Mesendoderm (in vitro differentiated cells): Measurements from ENCODE around the gene SPOUT1.
"Not testable (repeated sequence)": the region's sequence is repeated elsewhere in the genome, so short reads cannot be mapped to it uniquely, and the experiment has no call there.

Experiments used
- DNase-seq: peaks from one replicate; pipeline ENCODE4 v3.0.0; 2013
- H2AK5ac ChIP-seq: 2 replicates; pipeline ENCODE4 v1.6.1; 2013; ENCODE audit warnings: low read length, inconsistent platforms
- H2BK120ac ChIP-seq: 2 replicates; pipeline ENCODE4 v1.6.1; 2013; ENCODE audit warnings: low read depth, mild to moderate bottlenecking, low read length, moderate library complexity, mixed read lengths
- H2BK15ac ChIP-seq: replicated peaks from 2 replicates; pipeline ENCODE4 v1.6.1; 2013; ENCODE audit warnings: low read depth, mild to moderate bottlenecking, moderate library complexity
- H2BK5ac ChIP-seq: 2 replicates; pipeline ENCODE4 v1.6.1; 2013; ENCODE audit warnings: low read length, inconsistent platforms
- H3K18ac ChIP-seq: 2 replicates; pipeline ENCODE4 v1.6.1; 2013; ENCODE audit warnings: mild to moderate bottlenecking, low read length, mixed read lengths
- H3K23ac ChIP-seq: one replicate; pipeline ENCODE4 v1.6.1; 2013; ENCODE audit warnings: low read length
- H3K27ac ChIP-seq: 2 replicates; pipeline ENCODE4 v1.5.1; 2013; ENCODE audit warnings: low read depth, mild to moderate bottlenecking, inconsistent platforms, low read length, moderate library complexity
- H3K27me3 ChIP-seq: 2 replicates; pipeline ENCODE4 v1.6.1; 2013; ENCODE audit warnings: low read length, control low read depth, mild to moderate bottlenecking, inconsistent platforms; ENCODE audit not compliant: insufficient read depth, poor library complexity
- H3K36me3 ChIP-seq: 2 replicates; pipeline ENCODE4 v1.6.1; 2013; ENCODE audit warnings: low read length, inconsistent platforms; ENCODE audit not compliant: control insufficient read depth, insufficient read depth
- H3K4ac ChIP-seq: one replicate; pipeline ENCODE4 v1.6.1; 2013; ENCODE audit warnings: low read depth, mild to moderate bottlenecking, low read length, moderate library complexity
- H3K4me1 ChIP-seq: 2 replicates; pipeline ENCODE4 v1.6.1; 2013; ENCODE audit warnings: low read depth, low read length, inconsistent platforms; ENCODE audit not compliant: control insufficient read depth
- H3K4me2 ChIP-seq: 2 replicates; pipeline ENCODE4 v1.6.1; 2013; ENCODE audit warnings: low read length
- H3K4me3 ChIP-seq: 2 replicates; pipeline ENCODE4 v1.5.1; 2013; ENCODE audit warnings: mild to moderate bottlenecking, low read length
- H3K56ac ChIP-seq: one replicate; pipeline ENCODE4 v1.6.1; 2013; ENCODE audit warnings: low read length
- H3K79me1 ChIP-seq: 2 replicates; pipeline ENCODE4 v1.6.1; 2013; ENCODE audit warnings: low read length, inconsistent platforms
- H3K79me2 ChIP-seq: 2 replicates; pipeline ENCODE4 v1.6.1; 2013; ENCODE audit warnings: mild to moderate bottlenecking, low read length; ENCODE audit not compliant: control insufficient read depth, insufficient read depth
- H3K9ac ChIP-seq: 2 replicates; pipeline ENCODE4 v1.6.1; 2013; ENCODE audit warnings: low read length, inconsistent platforms
- H4K5ac ChIP-seq: one replicate; pipeline ENCODE4 v1.6.1; 2013; ENCODE audit warnings: low read length
- H4K8ac ChIP-seq: one replicate; pipeline ENCODE4 v1.6.1; 2013; ENCODE audit warnings: low read depth, mild to moderate bottlenecking, control low read depth, low read length, moderate library complexity
- WGBS: extraction: QIAGEN DNeasy Blood & Tissue Kit; methylation state at CpG from one replicate; pipeline ENCODE4 v1.1.7; 2013; ENCODE audit warnings: low lambda C conversion rate, missing lambda C conversion rate; ENCODE audit not compliant: insufficient coverage; ENCODE audit errors: extremely low coverage; 5-methylcytosine and 5-hydroxymethylcytosine counted together

The SPOUT1 gene

DNA sequence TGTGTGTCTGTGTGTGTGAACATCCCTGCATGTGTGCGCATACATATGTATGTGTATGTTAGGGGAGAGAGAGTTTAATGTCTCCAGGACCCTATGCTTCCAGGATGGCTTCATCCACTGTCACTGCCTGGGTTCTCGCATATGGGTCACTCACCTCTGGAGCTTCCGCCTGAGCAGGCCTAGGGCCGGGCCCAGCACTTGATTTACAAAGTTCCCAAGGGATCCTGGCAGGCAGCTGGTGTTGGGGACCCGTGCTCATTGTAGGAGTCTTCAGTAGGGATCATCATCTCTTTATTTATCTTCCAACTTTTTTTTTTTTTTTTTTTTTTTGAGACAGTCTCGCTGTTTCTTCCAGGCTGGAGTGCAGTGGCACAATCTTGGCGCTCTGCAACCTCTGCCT is 29.5 kb downstream of the SPOUT1 start:
- no peak overlapping the region for H3K4me3 ChIP-seq
- no peak overlapping the region for H2BK15ac ChIP-seq
- H3K9ac ChIP-seq = no peak overlapping the region
- H3K4me1 ChIP-seq = no peaks in the 10 kb centered on the region
- H3K4me2 ChIP-seq = no peak overlapping the region
- H2BK120ac ChIP-seq = no peak overlapping the region
- no peak overlapping the region for H3K56ac ChIP-seq
- H3K27me3 ChIP-seq = no peaks in the 10 kb centered on the region
- no peak overlapping the region for H4K5ac ChIP-seq
- H3K27ac ChIP-seq = no peak overlapping the region
- H3K79me1 ChIP-seq = no peaks in the 10 kb centered on the region
- no peak for DNase-seq
- no peak overlapping the region for H3K4ac ChIP-seq
- WGBS = no CpG with 5 or more reads among the region's 7 CpGs
- H4K8ac ChIP-seq = no peak overlapping the region
- H3K18ac ChIP-seq = no peak overlapping the region
- no peak overlapping the region for H2BK5ac ChIP-seq
- no peak overlapping the region for H3K23ac ChIP-seq
- H3K36me3 ChIP-seq = peaks cover 8% of the 10 kb centered on the region
- no peaks in the 10 kb centered on the region for H3K79me2 ChIP-seq
- H2AK5ac ChIP-seq = no peak overlapping the region

DNA sequence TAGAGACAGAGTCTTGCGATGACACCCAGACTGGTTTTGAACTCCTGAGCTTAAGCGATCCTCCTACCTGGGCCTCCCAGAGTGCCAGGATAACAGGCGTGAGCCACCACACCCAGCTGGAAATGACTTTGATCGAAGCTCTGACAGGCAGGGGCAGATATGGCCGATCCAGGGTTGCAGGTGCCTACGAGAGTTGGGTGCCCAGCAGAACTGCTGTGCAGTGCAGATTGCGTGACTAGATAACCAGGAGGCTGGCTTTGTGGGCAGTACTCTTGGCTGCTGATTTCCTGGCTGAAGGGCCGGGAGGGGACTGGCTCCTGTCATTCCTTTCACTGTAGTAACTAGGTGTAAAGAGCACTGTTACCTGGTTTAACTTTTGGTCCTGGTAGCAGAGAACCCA is 30.7 kb downstream of the SPOUT1 start:
- no CpG with 5 or more reads among the region's 8 CpGs for whole genome bisulfite sequencing
- no peak for DNase-seq
- H3K4ac ChIP-seq = no peak overlapping the region
- H3K27ac ChIP-seq = no peak overlapping the region
- H3K4me2 ChIP-seq = no peak overlapping the region
- H2AK5ac ChIP-seq = no peak overlapping the region
- peaks cover 8% of the 10 kb centered on the region for H3K36me3 ChIP-seq
- no peaks in the 10 kb centered on the region for H3K27me3 ChIP-seq
- no peak overlapping the region for H2BK15ac ChIP-seq
- H2BK120ac ChIP-seq = no peak overlapping the region
- no peaks in the 10 kb centered on the region for H3K79me1 ChIP-seq
- no peak overlapping the region for H3K23ac ChIP-seq
- H4K5ac ChIP-seq = no peak overlapping the region
- H3K9ac ChIP-seq = no peak overlapping the region
- no peak overlapping the region for H4K8ac ChIP-seq
- no peak overlapping the region for H2BK5ac ChIP-seq
- no peak overlapping the region for H3K56ac ChIP-seq
- no peak overlapping the region for H3K4me3 ChIP-seq
- no peak overlapping the region for H3K18ac ChIP-seq
- H3K4me1 ChIP-seq = no peaks in the 10 kb centered on the region
- H3K79me2 ChIP-seq = no peaks in the 10 kb centered on the region

DNA sequence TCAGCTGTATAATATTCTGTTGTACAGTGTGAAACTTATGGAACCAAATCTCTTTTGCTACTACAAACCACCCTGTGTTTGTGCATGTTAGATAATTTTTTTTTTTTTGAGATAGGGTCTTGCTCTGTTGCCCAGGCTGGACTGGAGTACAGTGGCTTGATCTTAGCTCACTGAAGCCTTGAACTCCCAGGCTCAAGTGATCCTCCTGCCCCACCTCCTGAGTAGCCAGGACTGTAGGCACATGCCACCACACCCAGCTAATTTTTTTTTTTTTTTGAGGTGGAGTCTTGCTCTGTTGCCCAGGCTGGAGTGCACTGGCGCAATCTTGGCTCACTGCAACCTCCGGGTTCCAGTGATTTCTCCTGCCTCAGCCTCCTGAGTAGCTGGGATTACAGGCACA is 34.6 kb downstream of the SPOUT1 start:
- H3K56ac ChIP-seq, H3K4me3 ChIP-seq, H3K18ac ChIP-seq, H3K79me1 ChIP-seq, H2BK5ac ChIP-seq, H3K9ac ChIP-seq, H3K27ac ChIP-seq, H3K27me3 ChIP-seq, H3K4me1 ChIP-seq, H3K4me2 ChIP-seq, H4K8ac ChIP-seq, H2AK5ac ChIP-seq, H2BK15ac ChIP-seq, H3K79me2 ChIP-seq, H2BK120ac ChIP-seq, H3K4ac ChIP-seq, H3K23ac ChIP-seq, H4K5ac ChIP-seq, DNase-seq: not testable (repeated sequence)
- WGBS = no CpG with 5 or more reads among the region's 2 CpGs
- peaks cover 16% of the 10 kb centered on the region for H3K36me3 ChIP-seq

DNA sequence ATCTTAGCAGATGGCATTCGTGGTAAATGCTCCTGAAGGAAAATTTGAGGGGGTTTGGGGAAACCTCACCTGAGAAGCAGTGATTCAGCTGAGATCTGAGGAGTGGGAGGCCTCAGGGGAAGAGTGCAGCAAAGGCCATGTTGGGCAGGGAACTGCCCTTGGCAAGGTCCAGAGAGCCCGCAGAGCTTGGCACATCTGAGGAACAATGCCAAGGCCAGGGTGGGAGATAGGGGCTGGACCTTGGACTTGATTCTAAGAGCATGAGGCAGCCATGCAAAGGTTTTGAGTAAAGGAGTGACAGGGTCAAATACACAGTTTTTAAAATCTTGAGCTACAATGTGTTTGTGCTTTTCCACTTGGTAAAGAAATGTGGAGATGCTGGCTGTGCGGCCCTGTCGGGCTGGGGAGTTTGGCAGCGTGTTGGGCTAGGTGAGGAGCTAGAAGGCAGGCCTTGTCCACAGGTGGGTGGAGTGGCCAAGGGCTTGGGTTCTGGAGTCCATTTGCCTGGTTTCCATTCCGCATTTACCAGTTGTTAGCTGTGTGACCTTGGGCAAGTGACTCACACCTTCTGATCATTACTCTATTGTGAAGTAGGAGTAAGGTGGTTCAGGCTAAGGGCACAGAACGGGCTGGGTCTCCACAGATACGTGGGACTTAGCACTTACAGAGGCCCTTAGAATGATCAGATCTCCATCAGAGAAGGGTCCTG is 36.5 kb downstream of the SPOUT1 start:
- H3K9ac ChIP-seq = no peak overlapping the region
- WGBS = no CpG with 5 or more reads among the region's 8 CpGs
- no peak overlapping the region for H4K8ac ChIP-seq
- H2AK5ac ChIP-seq = no peak overlapping the region
- no peak overlapping the region for H3K23ac ChIP-seq
- H4K5ac ChIP-seq = no peak overlapping the region
- H3K4me2 ChIP-seq = no peak overlapping the region
- H3K56ac ChIP-seq = no peak overlapping the region
- H3K18ac ChIP-seq = no peak overlapping the region
- no peak overlapping the region for H2BK120ac ChIP-seq
- no peak overlapping the region for H3K4me3 ChIP-seq
- no peak overlapping the region for H3K4ac ChIP-seq
- no peaks in the 10 kb centered on the region for H3K27me3 ChIP-seq
- DNase-seq = no peak
- peaks cover 10% of the 10 kb centered on the region for H3K36me3 ChIP-seq
- no peak overlapping the region for H2BK5ac ChIP-seq
- H3K27ac ChIP-seq = no peak overlapping the region
- no peak overlapping the region for H2BK15ac ChIP-seq
- H3K79me2 ChIP-seq = peaks cover under 1% of the 10 kb centered on the region
- no peaks in the 10 kb centered on the region for H3K4me1 ChIP-seq
- no peaks in the 10 kb centered on the region for H3K79me1 ChIP-seq

DNA sequence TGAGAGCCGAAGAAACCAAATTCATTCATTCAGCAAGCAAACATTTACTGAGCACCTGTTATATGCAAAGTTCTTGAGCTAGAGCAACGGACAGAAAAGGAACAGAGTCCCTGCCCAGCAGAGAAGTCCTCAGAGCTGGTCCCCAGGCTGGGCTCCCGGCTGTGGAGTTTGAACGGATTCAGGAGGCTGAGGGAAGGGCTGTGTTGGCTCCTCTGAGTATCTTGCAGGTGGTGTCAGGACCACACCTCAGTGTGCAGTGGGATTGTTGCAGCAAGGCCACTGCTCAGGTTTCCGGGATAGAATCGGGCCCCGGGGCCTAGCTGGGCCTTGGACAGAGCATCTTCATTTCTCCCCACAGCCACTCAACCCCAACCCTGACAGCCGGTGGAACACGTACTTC is 37.5 kb downstream of the SPOUT1 start:
- Histone ChIP-seq H3K4me3 (no peak overlapping the region), H3K36me3 (peaks cover 9% of the 10 kb centered on the region), H2AK5ac (no peak overlapping the region), H3K4me2 (no peak overlapping the region), H4K5ac (no peak overlapping the region), H3K23ac (no peak overlapping the region), H2BK5ac (no peak overlapping the region), H3K79me1 (peaks cover 5% of the 10 kb centered on the region), H3K27me3 (no peaks in the 10 kb centered on the region), H3K56ac (no peak overlapping the region), H3K4ac (no peak overlapping the region), H2BK120ac (no peak overlapping the region), H3K18ac (no peak overlapping the region), H3K9ac (no peak overlapping the region), H4K8ac (no peak overlapping the region), H3K27ac (no peak overlapping the region), H3K4me1 (peaks cover 2% of the 10 kb centered on the region), H3K79me2 (peaks cover 3% of the 10 kb centered on the region), H2BK15ac (no peak overlapping the region)
- no peak for DNase-seq
- no CpG with 5 or more reads among the region's 9 CpGs for WGBS

DNA sequence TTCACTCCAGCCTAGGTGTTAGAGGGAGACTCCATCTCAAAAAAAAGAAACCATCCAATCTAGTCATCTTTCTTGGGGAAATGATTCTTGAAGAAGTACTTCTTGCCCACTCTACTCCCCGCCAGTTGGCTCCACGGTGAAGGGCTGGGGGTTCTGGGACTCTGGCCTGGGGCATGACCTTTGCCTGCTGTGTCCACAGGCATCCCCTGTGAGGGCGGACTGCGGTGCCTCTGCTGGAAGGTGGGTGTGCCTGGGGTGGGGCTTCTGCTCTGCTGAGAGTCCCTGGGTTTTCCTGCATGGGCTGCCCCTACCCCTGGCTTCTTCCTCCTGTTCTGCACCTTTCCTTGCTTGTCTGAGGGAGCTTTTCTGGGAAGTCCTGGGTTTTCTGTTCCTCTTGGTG is 39.1 kb downstream of the SPOUT1 start:
- no peak overlapping the region for H3K56ac ChIP-seq
- WGBS = no CpG with 5 or more reads among the region's 4 CpGs
- H3K79me2 ChIP-seq = peaks cover 3% of the 10 kb centered on the region
- H3K4me1 ChIP-seq = peaks cover 2% of the 10 kb centered on the region
- H3K36me3 ChIP-seq = peaks cover 9% of the 10 kb centered on the region
- H3K4ac ChIP-seq = no peak overlapping the region
- H3K27me3 ChIP-seq = no peaks in the 10 kb centered on the region
- H3K4me2 ChIP-seq = no peak overlapping the region
- H3K27ac ChIP-seq = no peak overlapping the region
- H3K18ac ChIP-seq = no peak overlapping the region
- no peak for DNase-seq
- no peak overlapping the region for H2BK15ac ChIP-seq
- H3K23ac ChIP-seq = no peak overlapping the region
- H2BK120ac ChIP-seq = no peak overlapping the region
- no peak overlapping the region for H2BK5ac ChIP-seq
- no peak overlapping the region for H4K8ac ChIP-seq
- no peak overlapping the region for H3K4me3 ChIP-seq
- H3K79me1 ChIP-seq = peaks cover 5% of the 10 kb centered on the region
- no peak overlapping the region for H3K9ac ChIP-seq
- H4K5ac ChIP-seq = no peak overlapping the region
- no peak overlapping the region for H2AK5ac ChIP-seq
